HG02623 (cell line): ENCODE results near the gene TMEM255B.
"Not testable (repeated sequence)": the region's sequence is repeated elsewhere in the genome, so short reads cannot be mapped to it uniquely, and the experiment has no call there.

Source experiments
- ATAC-seq: cut with Tn5 transposase; IDR thresholded peaks from one replicate; pipeline ENCODE4 v1.9.1; 2021; ENCODE audit warnings: moderate library complexity; ENCODE audit not compliant: unreplicated experiment

The TMEM255B gene

DNA sequence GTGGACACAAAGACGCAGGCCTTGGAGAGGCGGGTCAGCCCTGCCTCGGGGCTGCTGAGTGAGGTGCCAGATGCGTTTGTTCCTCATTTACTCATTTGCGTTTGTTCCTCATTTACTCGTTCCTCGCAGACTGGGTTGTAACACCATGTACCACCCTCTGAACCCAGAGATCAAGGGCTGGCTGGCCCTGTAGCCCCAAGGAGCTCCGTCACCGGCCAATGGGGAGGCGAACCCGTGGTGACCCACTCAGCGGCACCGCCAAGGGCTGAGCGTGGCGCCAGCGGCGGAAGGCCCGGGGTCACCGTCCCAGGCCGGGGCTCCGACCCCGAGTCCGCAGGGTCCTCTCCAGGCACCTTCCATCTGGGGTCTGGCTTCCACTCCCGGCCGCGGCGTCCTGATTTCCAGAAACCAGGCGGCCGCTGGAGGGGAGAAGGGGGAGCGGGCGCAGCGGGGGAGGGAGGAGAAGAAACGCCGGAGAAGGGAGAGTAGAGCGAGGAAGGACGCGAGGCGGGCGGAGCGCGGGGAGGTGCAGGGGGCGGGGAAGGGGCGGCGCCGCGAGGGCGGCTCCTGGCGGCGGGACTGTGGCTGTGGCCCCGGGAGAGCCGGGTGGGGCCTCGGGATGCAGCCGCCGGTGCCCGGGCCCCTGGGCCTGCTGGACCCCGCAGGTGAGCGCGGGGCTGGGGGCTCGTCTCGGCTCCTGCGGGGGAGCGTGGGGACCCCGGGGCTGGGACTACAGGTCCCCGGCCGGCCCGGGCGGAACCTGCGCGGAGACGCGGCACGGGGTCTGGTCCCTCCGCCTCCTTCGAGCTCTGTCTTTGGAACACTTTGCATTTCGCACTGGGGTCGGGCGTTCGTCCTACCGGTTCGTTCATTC lies at the start of gene TMEM255B:
TSS of gene TMEM255B (plus strand) at position 576 of the 874 bp plus-strand sequence. CDS start at position 620, 44 bp downstream.
- peak; percentile 80 for ATAC-seq

DNA sequence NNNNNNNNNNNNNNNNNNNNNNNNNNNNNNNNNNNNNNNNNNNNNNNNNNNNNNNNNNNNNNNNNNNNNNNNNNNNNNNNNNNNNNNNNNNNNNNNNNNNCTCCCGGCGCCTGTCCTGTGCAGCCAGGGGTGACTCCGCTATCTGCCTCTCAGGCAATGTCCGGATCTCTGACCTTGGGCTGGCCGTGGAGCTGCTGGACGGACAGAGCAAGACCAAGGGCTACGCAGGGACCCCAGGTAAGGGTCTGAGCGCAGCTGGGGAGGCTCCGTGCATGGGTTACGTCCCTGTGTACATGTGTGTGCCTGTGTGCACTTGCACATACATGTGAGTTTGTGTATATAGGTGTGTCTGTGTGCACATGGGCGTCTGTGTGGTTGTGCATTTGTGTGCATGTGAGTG lies 36.1 kb upstream of the TMEM255B start:
- ATAC-seq = no peak

DNA sequence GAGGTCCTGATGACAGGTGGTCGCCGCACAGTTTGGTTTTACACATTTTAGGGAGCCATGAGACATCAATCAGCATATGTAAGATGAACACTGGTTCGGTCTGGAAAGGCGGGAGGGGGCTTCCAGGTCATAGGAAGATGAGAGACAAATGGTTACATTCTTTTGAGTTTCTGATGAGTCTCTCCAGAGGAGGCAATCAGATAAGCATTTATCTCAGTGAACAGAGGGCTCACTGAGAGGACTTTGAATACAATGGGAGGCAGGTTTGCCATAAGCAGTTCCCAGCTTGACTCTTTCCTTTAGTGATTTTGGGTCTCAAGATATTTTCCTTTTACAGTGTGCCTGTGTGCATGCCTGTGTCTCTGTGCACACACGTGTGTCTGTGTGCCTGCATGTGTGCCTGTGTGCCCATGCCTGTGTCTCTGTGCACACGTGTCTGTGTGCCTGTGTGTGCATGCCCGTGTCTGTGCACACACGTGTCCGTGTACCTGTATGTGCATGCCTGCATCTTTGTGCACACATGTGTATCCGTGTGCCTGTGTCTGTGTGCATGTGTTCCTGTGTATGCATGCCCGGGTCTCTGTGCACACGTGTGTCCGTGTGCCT lies 35.5 kb upstream of the TMEM255B start:
- ATAC-seq = no peak

DNA sequence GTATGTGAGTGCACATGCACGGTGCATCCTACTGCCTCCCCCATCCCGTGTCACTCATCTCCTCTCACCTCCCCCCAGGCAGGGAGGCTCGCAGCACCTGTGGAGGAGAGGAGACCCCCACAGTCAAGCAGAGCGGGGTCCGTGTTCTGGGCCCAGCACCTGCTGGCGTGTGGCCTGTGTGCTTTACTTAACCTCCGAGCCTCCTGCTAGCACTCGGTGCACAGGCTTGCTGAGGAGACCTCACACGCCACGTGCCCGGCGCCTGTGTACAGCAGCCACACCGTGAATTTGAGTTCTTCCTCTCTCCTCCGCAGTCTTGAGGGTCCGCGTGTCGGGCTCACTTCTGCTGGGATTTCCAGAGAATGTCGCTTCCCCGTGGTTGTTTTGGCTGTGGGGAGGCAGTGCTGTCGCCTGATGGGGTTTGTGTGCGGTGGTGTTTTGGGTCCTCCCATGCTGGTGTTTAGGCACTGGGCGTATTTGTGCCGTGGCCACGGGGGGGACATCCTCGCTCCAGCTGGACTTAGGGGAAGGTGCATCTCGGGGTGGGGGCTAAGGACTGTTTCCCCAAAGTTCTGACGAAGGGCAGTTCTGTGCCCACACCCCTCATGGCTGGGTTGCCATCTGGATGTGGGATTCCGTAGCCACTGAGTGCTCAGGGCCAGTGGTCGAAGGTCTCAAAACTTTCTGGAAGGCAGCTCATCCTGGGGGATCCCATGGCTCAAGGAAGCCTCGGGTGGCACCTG lies 34.8 kb upstream of the TMEM255B start:
- ATAC-seq = no peak

DNA sequence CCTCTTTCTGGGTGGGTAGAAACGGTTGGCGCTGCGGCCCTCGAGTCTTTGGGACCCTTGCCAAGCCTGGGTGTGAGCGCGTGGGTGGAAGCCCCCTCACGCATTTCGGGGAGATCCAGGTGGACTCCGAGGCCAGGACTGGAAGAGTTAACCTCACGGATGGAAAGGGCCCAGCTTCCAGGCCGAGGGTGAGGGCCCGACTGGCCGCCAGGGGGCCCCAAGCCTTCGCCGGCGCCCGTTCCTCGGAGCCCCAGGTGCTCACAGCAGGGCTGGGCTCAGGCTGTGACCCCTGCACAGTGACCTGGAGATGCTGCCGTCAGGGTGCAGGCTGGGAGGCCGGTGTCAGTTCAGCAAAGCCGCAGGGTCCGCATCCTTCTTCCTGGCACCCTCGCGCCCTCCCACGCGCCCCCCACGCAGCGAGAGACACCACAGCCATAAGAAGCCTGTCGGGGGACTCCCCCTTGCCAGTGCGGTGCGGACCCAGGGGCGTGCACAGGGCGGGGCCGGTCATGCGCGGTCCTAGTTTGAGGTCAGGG lies 34.2 kb upstream of the TMEM255B start:
- peak; percentile 55 for ATAC-seq

DNA sequence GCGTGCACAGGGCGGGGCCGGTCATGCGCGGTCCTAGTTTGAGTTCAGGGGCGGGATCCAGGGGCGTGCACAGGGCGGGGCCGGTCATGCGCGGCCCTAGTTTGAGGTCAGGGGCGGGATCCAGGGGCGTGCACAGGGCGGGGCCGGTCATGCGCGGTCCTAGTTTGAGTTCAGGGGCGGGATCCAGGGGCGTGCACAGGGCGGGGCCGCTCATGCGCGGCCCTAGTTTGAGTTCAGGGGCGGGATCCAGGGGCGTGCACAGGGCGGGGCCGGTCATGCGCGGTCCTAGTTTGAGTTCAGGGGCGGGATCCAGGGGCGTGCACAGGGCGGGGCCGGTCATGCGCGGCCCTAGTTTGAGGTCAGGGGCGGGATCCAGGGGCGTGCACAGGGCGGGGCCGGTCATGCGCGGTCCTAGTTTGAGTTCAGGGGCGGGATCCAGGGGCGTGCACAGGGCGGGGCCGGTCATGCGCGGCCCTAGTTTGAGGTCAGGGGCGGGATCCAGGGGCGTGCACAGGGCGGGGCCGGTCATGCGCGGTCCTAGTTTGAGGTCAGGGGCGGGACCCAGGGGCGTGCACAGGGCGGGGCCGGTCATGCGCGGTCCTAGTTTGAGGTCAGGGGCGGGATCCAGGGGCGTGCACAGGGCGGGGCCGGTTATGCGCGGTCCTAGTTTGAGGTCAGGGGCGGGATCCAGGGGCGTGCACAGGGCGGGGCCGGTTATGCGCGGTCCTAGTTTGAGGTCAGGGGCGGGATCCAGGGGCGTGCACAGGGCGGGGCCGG lies 33.5 kb upstream of the TMEM255B start:
- not testable (repeated sequence) for ATAC-seq

DNA sequence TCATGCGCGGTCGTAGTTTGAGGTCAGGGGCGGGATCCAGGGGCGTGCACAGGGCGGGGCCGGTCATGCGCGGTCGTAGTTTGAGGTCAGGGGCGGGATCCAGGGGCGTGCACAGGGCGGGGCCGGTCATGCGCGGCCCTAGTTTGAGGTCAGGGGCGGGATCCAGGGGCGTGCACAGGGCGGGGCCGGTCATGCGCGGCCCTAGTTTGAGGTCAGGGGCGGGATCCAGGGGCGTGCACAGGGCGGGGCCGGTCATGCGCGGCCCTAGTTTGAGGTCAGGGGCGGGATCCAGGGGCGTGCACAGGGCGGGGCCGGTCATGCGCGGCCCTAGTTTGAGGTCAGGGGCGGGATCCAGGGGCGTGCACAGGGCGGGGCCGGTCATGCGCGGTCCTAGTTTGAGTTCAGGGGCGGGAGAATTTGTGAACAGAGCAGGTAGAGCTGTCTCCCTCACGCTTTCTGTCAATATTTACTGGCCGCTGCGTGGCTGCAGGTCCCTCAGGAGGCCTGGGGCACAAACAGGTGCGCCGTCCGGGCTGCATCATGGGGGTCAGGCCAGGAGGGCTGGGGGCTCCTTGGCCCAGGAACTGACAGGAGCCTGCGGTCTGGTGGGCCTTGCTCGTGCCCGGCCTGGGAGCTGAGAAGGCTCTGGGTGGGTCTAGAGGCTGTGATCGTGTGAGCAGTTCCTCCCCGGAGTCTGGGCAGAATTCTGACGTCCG lies 32.8 kb upstream of the TMEM255B start:
- not testable (repeated sequence) for ATAC-seq

DNA sequence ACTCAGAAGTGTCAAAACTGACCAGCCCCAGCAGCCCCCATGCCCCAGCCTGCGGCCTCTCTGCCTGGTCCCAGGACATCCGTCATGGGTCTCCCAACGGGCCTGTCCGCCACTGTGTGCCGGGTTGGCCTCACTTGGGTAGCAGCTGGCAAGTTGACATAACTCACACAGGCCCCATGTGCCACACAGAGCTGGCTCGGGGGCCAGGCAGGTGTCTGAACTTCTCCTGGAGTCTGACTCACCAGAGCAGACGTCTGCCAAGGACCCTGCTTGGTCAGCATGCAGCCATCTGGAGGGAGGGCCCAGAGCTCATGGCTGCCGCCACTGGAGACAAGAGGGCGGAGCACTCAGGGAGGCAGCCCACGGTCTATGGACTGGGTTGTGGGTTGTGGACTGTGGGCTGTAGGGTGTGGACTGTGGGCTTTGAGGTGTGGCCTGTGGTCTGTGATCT lies 32.0 kb upstream of the TMEM255B start:
- ATAC-seq = no peak

DNA sequence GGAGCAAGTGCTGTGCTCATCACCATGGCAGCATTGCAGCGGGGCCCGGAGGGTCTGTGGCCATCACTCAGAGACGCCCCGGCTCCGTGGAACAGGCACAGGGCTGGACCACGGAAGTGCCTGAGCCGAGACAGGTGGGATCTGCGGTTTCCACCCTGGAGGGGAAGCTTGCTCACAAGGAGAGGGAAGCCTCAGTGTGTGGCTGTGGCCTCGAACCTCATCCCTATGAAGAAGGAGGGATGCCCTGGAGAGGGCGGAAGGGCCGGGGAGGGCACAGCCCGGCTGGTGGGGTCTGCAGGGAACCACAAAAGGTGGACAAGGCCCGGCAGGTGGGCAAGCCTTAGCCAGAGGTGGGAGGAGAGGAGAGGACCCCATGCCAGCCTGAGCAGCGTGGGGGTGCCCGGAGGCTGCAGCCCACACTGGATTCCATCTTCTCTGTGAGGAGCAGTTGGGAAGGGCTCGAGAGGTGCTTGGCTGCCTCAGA lies 30.4 kb upstream of the TMEM255B start:
- no peak for ATAC-seq

DNA sequence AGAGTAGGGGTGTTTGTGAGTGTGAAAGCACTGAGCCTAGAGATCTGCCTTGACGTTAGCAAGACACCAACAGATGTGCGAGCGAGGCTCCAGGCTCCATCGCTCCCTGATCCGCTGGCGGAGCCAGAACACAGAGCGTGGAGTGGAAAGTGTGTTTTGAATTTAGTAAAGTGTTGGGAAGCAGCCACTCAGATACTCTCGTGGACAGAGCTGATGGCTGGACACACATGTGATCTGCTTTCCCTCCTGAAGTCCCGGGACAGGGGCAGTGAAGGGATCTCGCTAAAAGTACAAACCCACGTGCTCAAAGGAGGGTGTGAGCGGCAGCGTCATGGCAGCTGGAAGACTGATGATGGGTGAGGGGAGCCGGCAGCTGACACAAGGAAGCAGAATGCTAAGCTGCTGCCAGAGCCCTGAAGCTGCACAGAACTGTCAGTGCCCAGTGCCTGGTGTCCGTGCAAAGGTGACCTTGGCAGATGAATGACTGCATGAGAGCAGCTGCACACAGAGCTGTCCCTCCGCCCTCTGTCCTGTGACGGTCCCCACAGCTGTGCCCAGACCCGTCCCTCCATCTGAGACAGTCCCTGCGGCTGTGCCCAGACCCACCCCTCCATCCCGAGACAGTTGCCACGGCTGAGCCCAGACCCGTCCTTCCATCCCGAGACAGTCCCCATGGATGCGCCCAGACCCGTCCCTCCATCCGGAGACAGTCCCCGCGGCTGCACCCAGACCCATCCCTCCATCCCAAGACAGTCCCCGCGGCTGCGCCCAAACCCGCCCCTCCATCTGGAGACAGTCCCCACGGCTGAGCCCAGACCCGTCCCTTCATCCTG lies 29.6 kb upstream of the TMEM255B start:
- ATAC-seq = no peak

DNA sequence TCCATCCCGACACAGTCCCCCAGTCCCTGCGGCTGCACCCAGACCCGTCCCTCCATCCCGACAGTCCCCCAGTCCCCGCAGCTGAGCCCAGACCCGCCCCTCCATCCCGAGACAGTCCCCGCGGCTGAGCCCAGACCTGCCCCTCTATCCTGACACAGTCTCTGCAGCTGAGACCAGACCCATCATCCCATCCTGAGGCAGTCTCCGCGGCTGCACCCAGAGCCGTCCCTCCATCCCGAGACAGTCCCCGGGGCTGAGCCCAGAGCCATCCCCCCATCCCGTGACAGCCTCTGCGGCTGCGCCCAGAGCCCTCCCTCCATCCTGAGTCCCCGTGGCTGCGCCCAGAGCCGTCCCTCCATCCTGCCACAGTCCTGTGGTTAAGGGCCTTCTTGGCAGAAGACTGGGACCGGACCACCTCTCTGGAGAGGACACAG lies 28.8 kb upstream of the TMEM255B start:
- no peak for ATAC-seq

DNA sequence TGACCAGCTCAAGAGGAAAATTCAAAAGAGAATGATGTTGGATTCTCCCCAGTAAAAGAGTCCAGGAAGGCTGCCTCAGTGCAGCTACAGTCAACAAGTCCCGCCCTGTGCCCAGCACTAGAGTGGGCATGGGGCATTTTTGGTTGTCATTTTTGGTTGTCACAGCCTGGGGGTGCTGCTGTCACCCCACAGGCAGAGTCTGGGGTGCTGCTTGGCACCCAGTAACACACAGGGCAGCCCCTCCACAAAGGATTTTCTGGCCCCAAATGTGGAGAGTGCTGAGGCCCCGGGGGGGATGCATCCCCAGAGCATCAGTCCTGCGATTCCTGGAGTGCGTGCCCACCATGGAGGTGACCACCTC lies 28.2 kb upstream of the TMEM255B start:
- no peak for ATAC-seq

DNA sequence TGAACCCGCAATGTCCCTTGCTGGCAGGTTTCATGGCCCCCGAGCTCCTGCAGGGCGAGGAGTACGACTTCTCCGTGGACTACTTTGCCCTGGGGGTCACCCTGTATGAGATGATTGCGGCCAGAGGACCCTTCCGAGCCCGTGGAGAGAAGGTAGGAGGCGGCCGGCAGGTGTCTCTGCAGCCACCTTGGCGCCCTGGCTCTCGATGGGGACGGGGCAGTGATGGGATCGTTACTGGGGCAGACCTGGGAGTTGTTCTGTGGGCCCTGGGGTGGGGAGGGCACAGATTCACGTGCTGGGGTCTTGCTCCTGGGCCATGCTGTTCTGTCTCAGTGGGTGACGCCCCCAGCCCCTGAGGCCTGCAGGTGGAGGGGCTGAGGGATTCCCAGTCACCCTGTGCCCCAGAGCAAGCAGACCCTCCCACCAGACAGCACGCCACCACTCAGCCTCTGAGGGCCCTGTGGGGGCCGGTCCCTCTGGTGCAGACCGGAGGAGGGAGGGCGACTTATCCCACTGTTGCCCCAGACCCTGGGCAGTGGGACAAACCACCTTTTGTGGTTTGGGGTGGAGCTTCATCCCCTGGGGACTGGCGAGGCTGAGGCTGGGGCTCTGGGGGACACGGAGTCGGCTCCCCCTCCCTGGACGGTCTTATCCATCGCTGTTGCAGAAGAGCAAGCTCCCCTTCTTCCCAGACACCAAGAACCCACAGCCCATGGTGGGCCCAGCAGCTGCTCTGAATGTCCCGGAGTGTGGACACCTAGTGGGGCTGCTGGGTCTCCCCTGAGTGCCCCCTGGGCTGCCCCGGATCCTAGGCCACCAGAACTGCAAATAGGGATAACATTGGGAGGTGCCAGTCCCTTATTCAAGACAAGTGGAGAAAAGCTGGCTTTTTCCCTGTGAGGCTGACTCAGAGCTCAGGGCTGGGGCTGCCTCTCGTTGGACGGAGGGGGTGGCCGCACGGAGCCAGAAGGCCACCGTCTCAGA lies 27.5 kb upstream of the TMEM255B start:
- no peak for ATAC-seq

DNA sequence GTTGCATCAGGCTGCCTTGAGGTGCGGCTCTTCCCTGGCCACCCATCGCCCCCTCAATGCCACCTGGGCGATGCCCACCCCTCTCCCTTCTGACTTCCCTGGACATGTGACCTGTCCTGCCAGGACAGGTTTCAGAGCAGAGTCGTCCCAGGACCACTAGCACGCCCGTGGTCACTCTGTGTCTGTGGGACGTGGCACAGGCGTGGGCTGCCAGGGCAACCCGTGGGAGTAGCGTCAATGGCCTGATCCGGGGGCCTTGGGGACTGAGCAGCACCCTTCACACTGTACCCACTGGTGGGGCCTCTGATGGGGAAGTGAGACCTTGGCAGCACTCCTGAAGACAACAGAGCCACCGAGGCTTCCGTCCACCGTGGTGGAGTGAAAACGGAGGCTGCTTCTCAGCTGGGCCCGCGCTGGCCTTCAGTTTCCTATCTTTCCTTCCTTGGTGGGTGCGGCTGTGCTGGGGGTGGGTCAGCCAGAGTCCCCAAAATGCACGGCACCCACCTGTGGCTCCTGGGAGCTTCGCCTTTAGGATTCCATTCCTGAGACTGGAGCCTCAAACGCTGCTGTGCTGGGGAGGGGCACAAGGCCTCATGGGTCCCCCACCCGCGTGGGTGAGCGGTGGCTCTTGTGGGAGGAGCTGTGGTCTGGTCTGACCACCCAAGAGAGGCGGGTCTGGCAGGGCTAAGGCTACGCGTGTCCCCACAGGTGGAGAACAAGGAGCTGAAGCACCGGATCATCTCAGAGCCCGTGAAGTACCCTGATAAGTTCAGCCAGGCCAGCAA lies 26.7 kb upstream of the TMEM255B start:
- no peak for ATAC-seq

DNA sequence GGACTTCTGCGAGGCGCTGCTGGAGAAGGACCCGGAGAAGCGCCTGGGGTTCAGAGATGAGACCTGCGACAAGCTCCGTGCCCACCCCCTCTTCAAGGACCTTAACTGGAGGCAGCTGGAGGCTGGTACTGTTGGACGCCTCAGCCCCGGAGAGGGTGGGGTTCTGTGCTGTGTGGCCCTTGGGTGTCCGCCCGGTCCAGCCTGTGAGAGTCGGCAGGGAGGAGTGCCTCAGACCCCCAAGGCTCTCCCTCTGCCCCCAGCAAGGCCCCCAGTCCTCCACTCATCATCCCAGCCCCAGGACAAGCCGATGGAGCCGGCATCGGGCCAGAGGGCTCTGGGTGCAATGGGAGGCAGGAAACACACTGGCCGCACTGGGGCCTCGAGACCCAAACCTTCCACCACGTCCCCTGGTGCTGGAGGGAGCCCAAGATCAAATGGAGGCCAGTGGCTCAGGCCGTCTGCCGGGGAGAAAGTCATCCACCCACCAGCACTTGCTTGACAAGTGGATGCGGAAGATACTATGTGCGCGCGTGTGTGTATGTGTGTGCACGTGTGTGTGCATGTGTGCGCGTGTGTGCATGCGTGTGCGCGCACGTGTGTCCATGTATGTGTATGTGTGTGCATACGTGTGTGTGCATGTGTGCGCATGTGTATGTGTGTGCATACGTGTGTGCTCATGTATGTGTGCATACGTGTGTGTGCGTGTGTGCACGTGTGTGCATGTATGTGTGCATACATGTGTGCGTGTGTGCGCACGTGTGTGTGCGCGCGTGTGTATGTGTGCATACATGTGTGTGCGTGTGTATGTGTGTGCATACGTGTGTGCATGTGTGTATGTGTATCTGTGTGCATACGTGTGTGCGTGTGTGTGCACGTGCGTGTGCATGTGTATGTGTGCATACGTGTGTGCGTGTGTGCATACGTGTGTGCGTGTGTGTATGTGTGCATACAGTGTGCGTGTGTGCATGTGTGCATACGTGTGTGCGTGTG lies 25.8 kb upstream of the TMEM255B start:
- no peak for ATAC-seq
